ENCODE data around the gene EBI3.

- no peak for TF ChIP-seq POLR2A (IDR thresholded peaks at IDR 0.05)
- no peak for TF ChIP-seq CTCF (IDR thresholded peaks at IDR 0.05)
- no peak for TF ChIP-seq POLR2AphosphoS5 (IDR thresholded peaks at IDR 0.05)
Measured at GRCh38 chr19:4278010-4278409, 48.7 kb downstream of the EBI3 start.
